Stimulated activated CD4-positive, alpha-beta T cell treated with anti-CD3 and anti-CD28 coated beads, Interleukin-12 subunit alpha, Interleukin-12 subunit beta, amount 100 ng/mL, for 24 hours (primary cell): Measurements from ENCODE around the gene MAP3K9.

Experiments
- DNase-seq, 2 experiments: peaks; one replicate each; pipeline ENCODE4 v3.0.0-alpha.2; 2020; ENCODE audit warnings: low read depth in 2 of 2

Gene MAP3K9

DNA sequence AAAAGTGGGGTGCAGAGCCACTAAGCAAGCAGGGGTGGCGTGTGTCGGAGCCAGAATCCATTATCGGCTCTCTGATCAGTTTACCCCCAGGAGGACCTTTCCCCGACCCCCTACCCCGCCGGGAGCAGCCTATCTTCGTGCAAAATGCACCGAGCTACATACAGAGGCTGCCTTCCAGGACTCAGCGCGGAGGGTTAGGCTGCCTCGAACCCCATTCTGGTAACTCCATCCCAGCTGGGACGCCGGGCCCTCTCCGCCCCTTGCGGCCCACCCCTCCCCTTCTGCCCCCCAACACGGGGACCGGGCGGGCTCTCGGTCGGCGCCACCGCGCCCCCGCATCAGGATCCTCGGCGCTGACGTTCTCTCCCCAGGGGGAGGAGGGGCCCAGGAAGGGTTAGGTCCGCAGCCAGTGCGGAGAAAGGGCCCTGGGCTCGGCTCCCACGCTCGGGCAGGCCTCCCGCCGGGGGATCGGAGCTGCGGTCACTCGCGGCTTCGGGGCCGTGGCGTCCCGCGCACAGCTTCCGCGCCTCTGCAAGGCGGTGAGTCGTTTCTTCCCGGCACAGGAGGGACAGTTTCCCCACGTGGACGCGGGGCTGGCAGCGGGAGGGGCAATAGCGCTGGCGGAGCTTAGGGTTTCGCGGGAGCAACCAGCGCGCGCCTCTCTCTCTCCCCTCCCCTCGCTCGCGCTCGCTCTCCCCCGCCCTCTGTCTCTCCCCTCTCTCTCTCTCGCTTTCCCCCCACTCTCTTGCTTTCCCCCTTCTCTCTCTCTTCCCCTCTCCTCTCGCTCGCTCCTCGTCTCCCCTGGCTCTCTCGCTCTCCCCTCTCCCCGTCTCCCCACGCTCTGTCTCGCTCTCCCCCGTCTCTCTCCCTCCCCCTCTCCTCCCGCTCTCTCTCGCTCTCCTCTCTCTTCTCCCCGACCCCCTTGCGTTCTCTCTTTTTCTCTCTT lies 12.5 kb upstream of the MAP3K9 start:
- DNase-seq: peak; percentile 35 to 50

DNA sequence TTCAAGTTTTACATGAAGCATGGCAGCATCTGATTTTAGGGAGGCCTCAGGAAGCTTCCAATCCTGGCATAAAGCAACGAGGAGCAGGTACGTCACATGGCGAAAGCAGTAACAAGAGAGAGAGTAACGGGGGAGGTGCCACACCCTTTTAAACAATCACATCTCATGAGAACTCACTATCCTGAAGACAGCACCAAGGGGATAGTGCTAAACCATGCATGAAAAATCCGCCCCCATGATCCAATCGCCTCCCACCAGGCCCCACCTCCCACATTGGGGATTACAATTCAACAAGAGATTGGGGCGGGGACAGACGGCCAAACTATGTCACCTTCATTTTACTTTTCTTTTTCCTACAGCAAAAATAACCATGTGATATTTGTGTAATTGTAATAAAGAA lies 7.2 kb upstream of the MAP3K9 start:
- DNase-seq: no peak

DNA sequence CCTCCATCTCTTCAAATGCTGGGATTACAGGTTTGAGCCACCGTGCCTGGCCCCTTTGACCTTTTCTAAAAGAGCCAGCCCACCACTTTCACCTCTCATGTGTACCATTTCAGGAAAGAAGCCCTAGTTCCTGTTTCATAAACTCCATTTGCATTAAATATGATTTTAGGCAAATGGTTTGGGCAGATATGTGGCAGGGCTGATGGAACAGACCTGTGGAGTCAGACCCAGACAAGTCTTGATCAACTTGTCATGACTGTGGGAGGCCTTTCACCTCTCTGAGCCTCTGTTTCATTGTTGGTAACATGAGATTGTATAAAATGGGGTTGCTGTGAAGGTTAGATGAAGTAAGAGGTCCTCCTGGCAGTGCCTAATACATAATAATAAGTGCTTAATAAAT lies 5.2 kb upstream of the MAP3K9 start:
- DNase-seq: no peak

DNA sequence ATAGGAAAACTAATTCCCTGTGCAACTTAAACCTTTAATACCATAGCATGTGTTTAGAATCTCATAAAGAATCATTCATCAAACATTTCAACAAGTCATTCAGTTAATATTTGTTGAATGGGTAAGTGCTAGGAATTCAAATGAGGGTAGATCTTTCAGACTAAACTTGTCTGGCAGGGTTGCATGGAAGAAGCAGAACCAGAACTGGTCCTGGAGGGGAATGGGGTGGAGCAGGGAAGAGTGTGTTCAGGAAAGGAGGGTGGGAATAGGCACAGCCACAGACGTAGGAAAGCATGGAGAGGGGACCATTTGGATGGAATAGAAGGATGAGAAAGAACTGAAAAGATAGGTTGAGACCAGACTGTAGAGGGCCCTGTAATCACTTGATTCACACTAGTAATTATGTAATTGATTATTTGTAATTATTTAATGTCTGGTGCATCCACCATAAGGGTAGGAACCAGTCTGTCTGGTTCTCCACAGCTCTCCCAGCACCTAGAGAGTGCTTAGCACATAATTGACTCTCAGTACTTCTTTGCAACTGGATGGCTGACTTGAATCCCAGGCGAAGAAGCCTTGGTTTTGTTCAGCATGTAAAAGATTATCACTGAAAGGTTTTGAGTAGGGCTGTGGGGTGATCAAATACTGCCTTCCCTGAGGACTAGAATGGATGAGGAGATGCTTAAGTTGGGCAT lies 3.0 kb upstream of the MAP3K9 start:
- DNase-seq: no peak

DNA sequence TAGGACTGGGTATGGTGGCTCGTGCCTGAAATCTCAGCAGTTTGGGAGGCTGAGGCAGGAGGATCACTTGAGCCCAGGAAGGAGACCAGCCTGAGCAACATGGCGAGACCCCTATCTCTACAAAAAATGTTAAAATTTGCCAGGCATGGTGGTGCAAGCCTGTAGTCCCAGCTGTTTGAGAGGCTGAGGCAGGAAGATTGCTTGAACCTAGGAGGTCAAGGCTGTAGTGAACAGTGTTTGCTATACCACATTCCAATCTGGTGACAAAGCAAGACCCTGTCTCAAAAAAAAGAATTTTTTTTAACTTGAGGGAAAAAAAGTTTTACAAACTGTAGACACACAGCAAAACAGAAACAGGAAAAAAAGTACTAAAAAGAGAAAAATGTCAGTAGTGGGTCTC lies 2.3 kb upstream of the MAP3K9 start:
- DNase-seq: no peak

DNA sequence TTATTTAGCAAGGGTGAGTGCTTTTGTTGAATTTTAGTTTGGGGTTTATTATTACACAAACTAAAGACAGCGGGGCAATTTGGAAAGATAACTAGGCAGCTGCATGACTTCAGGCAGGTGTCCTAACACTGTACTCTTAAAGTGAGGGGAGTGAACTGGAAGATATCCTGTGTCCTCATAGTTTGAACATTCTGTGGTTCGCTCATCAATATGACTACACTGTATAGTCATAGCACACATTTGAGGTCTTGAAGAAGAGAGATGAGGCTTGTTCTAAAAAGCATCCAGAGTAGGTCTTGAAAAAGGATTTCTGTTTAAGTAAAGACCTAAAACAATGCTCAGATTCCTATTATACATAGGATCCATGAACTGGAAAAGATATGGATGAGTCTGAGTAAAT lies 1.7 kb upstream of the MAP3K9 start:
- no peak for DNase-seq

DNA sequence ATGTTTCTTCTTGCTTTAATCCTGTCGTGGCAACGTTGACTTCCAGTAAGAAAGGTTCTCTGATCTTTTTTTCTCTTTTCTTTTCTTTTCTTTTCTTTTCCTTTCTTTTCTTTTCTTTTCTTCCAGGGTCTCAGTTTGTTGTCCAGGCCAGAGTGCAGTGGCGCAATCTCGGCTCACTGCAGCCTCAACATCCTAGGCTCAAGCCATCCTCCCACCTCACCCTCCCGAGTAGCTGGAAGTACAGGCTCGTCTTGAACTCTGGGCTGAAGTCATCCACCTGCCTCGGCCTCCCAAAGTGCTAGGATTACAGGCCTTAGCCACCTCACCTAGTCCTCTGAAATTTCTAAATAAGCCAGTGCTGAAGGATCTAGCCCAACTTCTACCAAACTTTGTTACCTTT lies 1.3 kb upstream of the MAP3K9 start:
- DNase-seq: no peak

DNA sequence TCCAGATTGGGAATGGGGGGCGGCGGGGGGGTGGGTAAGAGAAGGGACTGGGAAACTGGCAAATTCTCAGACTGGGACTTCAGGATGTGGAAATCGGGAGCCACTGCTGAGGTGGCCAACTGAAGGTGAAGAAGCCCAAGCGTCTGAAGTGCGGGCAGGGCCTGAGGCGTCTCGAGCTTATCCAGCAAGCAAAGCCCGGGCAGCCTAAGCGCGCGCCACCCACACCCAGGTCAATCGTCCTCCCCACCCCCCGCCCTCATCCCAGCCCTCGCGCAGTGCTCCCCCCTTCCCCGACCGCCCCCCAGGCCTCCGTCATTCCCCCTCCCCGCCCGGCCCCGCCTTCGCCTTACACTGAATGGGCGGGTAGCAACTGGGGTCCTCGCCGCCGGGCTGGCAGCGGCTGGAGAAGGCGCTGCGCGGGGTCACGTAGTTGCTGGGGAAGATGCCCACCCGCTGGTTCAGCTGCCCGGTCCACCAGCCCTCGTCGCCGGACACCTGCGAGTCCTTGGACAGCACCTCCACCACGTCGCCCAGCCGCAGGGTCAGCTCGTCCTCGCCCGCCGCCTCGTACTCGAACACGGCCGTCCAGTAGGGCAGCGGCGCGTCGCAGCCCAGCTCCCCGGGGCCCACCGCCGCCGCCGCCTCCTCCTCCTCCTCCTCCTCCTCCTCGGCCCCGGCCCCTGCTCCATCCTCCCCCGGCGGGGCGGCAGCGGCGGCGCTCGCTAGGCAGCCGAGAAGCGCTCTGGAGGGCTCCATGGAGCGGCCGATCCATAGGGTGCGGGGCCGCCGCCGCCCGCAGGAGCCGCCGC lies 693 bp downstream of the MAP3K9 start:
- peak; percentile 2 to 17 for DNase-seq

DNA sequence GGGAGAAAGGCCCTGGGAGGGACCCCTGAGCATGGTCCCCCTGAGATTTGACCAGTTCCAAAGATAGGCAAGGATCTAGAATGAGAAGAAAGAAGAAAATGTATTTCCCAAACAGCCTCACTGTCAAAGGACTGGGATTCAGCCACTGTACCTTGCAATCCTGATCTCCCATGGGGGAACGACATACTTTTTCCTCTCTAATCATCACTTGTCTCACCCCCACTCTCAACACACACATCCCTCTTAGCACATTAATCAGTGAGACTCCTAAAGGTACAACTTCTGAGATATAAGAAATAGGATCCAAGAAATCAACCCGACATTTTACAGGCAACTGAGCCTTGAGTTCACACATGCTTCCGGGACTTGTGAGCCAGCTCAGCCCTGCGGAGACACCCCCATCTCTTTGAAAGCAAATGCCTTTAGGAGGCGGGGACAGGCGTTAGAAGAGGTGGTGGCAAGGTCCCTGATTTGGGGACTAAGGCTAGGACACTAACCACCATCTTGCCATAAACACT lies 1.4 kb downstream of the MAP3K9 start:
- DNase-seq: peak; percentile 12 to 49

DNA sequence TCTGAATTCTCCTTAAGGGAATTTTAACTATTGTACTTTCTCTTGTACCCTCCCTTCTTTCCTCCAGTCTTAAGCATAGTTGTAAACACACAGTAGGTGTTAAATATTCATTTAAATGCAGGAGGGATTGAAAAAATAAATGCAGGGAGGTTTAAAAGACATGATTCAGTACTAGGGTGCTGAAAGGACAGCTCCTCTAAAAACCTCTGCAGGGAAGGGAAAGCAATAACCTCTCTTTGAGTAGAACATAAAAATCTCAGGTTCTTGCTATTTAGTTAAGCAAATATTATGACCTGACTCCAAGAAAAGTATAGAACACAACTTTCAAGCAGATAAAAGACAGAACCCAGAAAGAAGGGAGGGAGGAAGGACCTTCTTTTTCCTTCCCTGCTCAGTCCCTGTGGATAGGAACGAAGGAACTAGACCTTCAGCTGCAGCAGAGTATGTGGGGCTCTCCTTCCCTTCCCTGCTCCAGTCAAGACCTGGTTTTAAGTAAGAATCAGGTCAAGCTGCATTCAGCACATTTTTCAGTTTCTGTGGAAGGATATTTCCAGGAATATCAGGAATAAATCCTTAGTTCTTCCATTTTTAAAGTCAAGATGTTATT lies 4.7 kb downstream of the MAP3K9 start:
- no peak for DNase-seq

DNA sequence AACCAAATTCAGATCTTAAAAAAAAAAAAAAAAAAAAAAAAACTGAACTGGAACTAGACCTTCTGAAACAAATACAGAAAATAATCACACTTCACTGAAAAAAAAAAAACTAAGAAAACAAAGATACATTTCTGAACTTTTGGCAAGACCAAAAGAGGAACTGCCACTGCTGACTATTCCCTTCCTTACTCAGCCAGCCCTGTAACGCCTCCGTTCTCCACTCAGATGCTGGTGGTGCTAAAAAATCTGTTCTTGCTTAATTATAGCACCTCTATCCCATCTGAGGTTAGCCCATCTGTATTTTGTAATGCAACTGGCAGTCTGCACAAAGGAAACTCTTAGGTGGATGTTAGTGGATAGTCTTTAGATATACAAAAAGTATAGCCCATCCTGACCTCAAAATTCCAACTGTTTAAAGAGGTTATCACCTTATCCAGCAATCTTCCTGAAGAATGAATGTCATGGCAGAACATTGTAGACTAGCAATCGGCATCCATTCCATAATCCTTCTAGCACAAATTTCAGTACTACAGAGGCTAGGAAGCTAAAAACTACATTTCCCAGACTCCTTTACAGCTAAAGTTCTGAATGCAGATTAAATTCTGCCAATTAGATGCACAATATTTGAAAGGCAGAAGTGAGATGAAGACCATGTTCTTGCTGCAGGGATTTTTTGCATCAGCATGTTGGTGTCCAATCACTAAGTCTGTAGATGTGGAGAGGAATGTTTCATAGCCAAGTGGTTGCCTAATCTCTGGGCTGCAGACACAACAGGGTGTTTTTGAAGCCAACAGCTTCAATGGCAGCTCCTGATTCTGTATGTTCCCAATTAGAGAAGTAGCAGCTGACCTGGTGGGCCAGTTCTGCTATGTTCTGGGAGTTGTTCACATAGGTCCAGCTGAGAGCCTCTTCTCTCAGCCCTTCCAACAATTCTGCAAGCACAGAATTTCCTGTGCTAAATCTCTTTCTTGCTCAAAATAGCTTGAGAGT lies 5.7 kb downstream of the MAP3K9 start:
- DNase-seq: no peak

DNA sequence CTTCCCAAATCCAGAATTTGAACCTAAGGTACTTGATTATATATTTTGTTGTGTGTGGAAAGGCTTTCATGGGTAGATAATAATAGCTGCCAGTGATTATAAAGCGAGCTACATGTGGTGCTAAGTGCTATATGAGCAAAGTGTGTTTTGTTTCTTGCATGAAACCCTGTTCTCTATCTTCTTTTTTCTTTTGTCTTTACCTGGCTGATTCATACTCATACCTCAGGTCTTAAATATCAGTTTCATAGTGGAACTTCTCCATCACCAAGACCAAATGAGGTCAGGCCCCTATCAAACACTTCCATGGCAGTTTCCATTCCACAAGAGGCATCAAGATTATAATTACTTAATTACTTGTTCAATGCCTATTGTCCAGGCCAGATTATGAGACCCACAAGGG lies 6.9 kb downstream of the MAP3K9 start:
- DNase-seq: no peak

DNA sequence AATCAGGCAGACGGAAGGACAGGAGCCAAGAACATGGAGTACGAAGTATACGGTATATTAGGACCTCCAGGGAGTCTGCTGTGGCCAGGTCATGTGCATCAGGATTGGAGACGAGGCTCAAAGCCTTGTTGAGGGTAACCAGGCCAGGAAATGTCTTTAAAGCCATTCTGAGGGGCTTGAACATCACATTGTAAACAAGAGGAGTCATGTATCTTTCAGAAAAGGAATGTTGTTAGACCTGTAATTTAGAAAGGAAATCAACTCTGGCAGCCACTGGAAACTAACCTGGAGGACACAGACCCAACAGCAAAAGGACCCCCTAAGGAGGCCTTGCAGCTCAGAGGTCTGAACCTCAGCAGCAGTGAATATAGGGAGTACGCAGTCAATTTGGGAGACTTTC lies 7.5 kb downstream of the MAP3K9 start:
- DNase-seq: no peak

DNA sequence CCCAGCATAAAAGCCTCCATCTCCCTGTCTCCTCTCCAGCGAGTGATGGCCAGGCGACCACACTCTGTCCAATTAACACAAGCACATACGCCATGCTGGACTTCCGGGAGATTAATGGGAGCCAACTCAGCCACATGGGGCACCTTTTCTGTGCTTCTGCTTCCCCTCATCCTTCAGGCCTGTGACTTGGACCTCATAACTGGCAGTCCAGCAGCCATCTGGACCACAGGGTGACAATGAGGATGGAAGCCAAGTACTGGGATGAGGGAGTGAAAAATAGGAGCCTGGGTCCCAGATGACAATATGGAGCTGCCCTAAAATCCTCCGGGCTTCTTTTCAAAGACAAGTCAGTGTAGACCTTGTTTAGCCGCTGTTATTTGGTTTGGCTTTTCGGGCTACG lies 12.8 kb downstream of the MAP3K9 start:
- DNase-seq: no peak

DNA sequence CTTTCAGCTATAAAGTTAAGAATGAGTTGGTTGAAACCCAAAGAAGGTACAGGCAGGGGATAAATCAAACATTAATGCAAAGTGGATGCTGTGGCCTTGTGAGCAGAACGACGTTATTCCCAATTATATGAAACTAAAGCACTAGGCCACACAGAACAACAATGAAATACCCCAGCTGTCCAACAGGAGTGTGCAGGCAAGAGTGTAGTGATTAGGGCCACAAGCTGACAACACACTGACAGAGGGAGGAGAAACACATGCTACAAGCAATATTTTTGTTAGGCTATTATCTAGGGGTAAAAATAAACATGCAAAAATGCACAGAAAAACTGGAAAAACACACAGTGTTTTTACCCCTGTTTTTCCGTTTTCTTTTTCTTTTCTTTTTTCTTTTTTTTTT lies 15.0 kb downstream of the MAP3K9 start:
- no peak for DNase-seq

DNA sequence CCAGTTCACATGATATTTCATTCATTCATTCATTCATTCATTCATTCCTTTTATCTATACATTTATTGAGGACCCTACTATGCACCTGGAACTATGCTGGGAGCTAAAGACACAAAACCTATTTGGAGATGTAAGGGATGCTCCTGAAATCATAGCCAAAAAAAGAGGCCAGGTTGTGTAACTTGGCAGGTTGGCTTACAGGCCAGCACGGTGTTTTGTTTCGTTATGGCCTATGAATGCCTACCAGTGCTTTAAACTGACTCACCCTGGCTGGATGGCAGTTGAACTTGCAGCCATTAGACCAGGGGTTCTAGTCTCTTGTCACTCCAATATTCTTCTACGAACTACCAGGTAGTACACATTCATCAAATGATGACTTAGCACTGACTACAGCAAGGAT lies 15.7 kb downstream of the MAP3K9 start:
- DNase-seq: no peak

DNA sequence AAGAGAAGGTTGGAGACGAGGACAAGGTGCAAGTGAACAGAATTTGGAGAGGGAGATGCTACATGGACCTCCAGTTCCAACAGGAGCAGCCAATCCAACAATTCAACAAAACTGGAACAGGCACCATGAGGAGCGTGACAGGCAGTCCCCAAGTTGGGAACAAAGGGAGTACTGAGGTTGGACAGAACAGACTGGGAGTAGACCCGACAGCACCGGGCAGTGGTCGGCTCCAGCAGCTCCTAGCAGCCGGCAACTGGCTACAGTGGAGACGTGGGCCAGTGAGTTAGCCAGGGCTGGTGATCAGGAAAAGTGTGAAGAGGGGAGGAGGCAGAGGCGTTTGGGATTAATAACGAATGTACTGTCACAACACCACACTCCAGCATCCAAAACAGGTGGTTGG lies 16.4 kb downstream of the MAP3K9 start:
- no peak for DNase-seq

DNA sequence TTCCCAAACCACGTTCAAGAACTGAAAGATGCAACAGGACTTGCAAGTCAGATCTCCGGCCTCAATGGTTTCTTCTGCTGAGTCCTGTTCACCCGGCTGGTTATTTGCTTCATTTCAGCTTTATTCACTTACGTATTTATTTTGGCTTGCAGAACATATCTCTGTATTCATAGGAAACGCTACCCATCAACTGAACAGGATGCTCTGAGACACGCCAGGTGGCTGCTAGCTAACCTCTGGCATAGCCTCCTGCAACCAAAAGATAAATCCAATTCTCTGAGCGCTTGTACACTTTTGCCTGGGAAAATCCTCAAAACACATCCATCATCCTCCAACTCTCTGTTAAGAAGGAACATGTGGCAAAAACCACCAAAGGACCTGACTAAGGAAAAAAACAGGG lies 17.3 kb downstream of the MAP3K9 start:
- no peak for DNase-seq

DNA sequence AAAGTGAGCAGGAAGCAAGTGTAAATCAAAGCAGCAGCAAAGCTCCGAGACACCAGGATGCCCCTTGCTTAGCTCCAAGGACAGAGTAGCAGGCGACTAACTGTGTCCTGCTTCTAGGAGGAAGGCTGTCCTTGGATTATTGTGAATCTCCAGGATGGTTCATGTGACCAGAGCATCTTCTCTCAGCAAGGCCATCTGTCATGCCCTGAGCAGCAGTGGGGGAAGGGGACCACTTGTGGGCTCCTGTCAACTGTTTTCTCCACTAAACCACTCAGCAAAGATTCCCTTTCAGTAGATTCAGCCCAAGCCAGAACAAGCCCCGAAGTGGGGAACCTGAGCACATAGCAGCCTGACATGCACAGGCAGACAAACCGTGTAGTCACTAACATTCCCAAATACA lies 19.4 kb downstream of the MAP3K9 start:
- DNase-seq: no peak

DNA sequence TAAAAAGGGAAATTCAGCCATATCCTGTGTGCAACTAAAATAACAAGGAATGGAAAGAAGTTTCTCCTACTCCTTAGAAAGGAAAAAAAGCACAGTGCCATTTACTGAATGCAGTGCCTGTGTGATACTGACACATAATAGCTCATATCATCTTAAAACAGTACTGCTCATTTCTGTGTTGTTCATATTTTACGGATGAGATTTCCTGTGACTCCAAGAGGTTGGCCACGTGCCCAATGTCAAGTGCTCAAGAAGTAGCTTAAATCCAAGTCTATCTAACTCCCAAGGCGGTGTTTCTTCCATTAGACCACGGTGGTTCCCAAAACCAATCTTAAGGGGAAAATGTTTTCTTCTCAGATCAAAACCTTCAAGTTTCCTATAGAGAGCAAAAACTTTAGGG lies 20.0 kb downstream of the MAP3K9 start:
- no peak for DNase-seq

DNA sequence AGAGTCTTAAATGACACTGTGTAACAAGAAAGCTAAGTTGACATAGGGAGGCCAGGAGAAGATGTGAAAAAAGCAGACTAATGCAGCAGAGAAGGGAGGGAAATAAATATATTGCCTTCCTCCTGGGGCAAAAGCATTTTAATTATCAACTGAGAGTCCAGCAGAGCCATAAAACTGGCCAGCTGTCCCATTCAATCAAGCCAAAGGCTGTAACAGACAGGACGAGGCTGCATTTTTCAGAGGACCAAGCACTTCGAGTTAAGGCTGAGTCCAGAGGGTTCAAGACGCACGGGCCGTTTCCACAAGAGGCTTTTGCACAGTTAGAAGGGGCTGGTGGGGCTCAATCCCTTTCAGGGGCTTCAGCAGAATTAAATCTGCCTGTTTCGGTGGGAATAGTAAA lies 20.4 kb downstream of the MAP3K9 start:
- DNase-seq: no peak
